ENCODE measurements around the gene BST1. TPM values are rescaled to one million over a fixed set of nuclear protein-coding genes. Genes with fewer than 3 reads are reported as not detected.
"Not testable (repeated sequence)": the region's sequence is repeated elsewhere in the genome, so short reads cannot be mapped to it uniquely, and the experiment has no call there.

Gene BST1
- total RNA-seq, 1 donor from 2014 or later: 4.9 TPM

GRCh38 chr4:15718959-15719358 is 16.1 kb downstream of the BST1 start:
- TF ChIP-seq, protein P1, sequence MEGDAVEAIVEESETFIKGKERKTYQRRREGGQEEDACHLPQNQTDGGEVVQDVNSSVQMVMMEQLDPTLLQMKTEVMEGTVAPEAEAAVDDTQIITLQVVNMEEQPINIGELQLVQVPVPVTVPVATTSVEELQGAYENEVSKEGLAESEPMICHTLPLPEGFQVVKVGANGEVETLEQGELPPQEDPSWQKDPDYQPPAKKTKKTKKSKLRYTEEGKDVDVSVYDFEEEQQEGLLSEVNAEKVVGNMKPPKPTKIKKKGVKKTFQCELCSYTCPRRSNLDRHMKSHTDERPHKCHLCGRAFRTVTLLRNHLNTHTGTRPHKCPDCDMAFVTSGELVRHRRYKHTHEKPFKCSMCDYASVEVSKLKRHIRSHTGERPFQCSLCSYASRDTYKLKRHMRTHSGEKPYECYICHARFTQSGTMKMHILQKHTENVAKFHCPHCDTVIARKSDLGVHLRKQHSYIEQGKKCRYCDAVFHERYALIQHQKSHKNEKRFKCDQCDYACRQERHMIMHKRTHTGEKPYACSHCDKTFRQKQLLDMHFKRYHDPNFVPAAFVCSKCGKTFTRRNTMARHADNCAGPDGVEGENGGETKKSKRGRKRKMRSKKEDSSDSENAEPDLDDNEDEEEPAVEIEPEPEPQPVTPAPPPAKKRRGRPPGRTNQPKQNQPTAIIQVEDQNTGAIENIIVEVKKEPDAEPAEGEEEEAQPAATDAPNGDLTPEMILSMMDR (IDR thresholded peaks at IDR 0.05; ENCODE audit: insufficient read depth, low read length, poor library complexity, severe bottlenecking): no peak
- H3K36me3 ChIP-seq (ENCODE audit: control insufficient read depth, insufficient read depth, low read length): no peaks in the 10 kb centered on the region
- no peaks in the 10 kb centered on the region for H3K27me3 ChIP-seq (ENCODE audit: control insufficient read depth, insufficient read depth, low read length)
- no peak for DNase-seq (ENCODE audit: low read depth)
- no peak overlapping the region for H3K4me3 ChIP-seq (ENCODE audit: low read depth, low read length)

DNA sequence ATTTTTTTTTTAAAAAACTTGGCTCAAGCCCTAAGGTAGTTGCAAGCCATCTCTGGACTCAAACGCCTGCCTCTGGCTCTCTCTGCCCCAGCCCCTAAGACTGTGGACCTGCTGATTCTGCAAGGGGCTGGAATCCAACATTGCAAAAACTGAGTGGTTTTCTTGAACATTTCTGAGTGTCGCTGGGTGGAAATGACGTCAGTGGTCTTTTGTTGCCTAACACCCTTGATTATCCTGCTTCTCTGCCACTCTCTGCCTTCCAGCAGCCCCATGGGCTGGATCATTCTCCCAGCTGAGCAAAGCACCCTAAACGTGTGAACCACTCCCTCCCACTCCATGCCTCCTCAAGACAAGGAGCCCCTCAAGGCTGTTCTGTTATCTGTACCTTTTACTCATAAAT is 16.6 kb downstream of the BST1 start:
- no peaks in the 10 kb centered on the region for H3K27me3 ChIP-seq (ENCODE audit: control insufficient read depth, insufficient read depth, low read length)
- no peak overlapping the region for H3K4me3 ChIP-seq (ENCODE audit: low read depth, low read length)
- TF ChIP-seq, protein P1 (IDR thresholded peaks at IDR 0.05; ENCODE audit: insufficient read depth, low read length, poor library complexity, severe bottlenecking): no peak
- H3K36me3 ChIP-seq (ENCODE audit: control insufficient read depth, insufficient read depth, low read length): no peaks in the 10 kb centered on the region
- DNase-seq (ENCODE audit: low read depth): no peak

GRCh38 chr4:15720851-15721250 is 18.0 kb downstream of the BST1 start:
- H3K27me3 ChIP-seq (ENCODE audit: control insufficient read depth, insufficient read depth, low read length): no peaks in the 10 kb centered on the region
- DNase-seq (ENCODE audit: low read depth): no peak
- no peak overlapping the region for H3K4me3 ChIP-seq (ENCODE audit: low read depth, low read length)
- no peaks in the 10 kb centered on the region for H3K36me3 ChIP-seq (ENCODE audit: control insufficient read depth, insufficient read depth, low read length)
- TF ChIP-seq, protein P1 (IDR thresholded peaks at IDR 0.05; ENCODE audit: insufficient read depth, low read length, poor library complexity, severe bottlenecking): no peak

GRCh38 chr4:15725608-15726007 is 22.7 kb downstream of the BST1 start:
- H3K36me3 ChIP-seq (ENCODE audit: control insufficient read depth, insufficient read depth, low read length): no peaks in the 10 kb centered on the region
- no peak overlapping the region for H3K4me3 ChIP-seq (ENCODE audit: low read depth, low read length)
- H3K27me3 ChIP-seq (ENCODE audit: control insufficient read depth, insufficient read depth, low read length): no peaks in the 10 kb centered on the region
- DNase-seq (ENCODE audit: low read depth): no peak
- TF ChIP-seq, protein P1 (IDR thresholded peaks at IDR 0.05; ENCODE audit: insufficient read depth, low read length, poor library complexity, severe bottlenecking): no peak

DNA sequence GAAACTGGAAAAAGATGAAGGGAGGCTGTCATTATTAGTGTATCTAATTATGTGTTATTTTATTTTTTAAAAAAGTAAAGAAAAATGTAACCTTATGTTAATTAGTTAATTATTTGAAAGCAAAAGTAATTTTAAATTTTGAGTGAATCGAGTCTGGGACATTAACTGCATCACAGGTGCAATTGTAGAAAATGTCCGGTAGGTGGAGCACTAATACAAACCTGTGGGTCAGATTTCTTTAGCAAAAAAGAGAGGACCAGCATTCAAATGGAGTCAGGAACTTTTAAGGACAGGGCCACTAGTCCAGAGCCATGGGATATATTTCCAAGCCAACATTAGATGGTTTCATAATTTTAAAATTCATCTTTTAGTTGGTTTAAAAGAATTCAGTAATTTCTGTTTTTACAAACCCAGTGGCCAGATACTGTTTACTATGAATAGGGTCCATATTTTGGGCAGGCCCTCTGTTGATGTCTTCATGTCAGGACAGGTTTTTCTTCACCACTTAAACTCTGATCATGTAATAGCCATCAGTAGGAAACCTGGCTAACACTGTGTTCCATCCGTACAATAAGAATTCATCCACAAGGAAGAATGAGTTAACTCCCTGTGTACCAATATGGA is 27.2 kb downstream of the BST1 start:
- H3K36me3 ChIP-seq (ENCODE audit: control insufficient read depth, insufficient read depth, low read length): no peaks in the 10 kb centered on the region
- H3K27me3 ChIP-seq (ENCODE audit: control insufficient read depth, insufficient read depth, low read length): no peaks in the 10 kb centered on the region
- TF ChIP-seq, protein P1 (IDR thresholded peaks at IDR 0.05; ENCODE audit: insufficient read depth, low read length, poor library complexity, severe bottlenecking): peak; percentile 70
- no peak overlapping the region for H3K4me3 ChIP-seq (ENCODE audit: low read depth, low read length)
- DNase-seq (ENCODE audit: low read depth): no peak

DNA sequence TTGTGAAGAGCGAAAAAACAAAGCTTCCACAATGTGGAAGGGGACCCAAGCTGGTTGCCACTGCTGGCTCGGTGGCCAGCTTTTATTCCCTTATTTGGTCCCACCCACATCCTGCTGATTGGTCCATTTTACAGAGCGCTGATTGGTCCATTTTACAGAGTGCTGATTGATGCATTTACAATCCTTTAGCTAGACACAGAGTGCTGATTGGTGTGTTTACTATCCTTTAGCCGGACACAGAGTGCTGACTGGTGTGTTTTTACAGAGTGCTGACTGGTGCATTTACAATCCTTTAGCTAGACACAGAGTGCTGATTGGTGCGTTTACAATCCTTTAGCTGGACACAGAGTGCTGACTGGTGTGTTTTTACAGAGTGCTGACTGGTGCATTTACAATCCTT is 30.2 kb downstream of the BST1 start:
- not testable (repeated sequence) for H3K27me3 ChIP-seq (ENCODE audit: control insufficient read depth, insufficient read depth, low read length); DNase-seq (ENCODE audit: low read depth); H3K4me3 ChIP-seq (ENCODE audit: low read depth, low read length); H3K36me3 ChIP-seq (ENCODE audit: control insufficient read depth, insufficient read depth, low read length)

Measured in kidney epithelial cell (primary cell).